SK-N-SH (cell line): Measurements from ENCODE around the gene FHOD3. TPM values are rescaled to one million over a fixed set of nuclear protein-coding genes. Genes with fewer than 3 reads are reported as not detected.

Experiments used
- CTCF ChIA-PET: fragments of 300-600, 350-600 bp; formaldehyde crosslinking; extraction: SDS; loops from one replicate; lab custom pipeline; 2021; lab: Yijun Ruan, JAX
- POLR2A ChIA-PET: fragments of 350-600 bp; sonication (Branson Sonifier 250); formaldehyde crosslinking; extraction: SDS; loops from one replicate; lab custom pipeline; 2020; ENCODE audit warnings: antibody characterized with exemption, inconsistent platforms; lab: Yijun Ruan, JAX
- DNase-seq: peaks from one replicate; pipeline ENCODE4 v3.0.0; 2012
- H2AFZ ChIP-seq: fragments of 200-600 bp; sonication (generic); 2 replicates; pipeline ENCODE4 v1.8.1; 2016; ENCODE audit warnings: antibody characterized with exemption, mild to moderate bottlenecking, low read depth
- H3F3A ChIP-seq: fragments of 200-600 bp; sonication (generic); replicated peaks from 2 replicates; pipeline ENCODE3; 2016; ENCODE audit warnings: antibody characterized with exemption, mild to moderate bottlenecking; ENCODE audit not compliant: insufficient read depth
- H3K27ac ChIP-seq, 2 experiments: fragments of 200-500 bp in 1 of 2; fragments of 200-600 bp in 1 of 2; sonication (Bioruptor generic) in 1 of 2; sonication (generic), shearing (Covaris generic) in 1 of 2; 2 replicates each; pipeline versions ENCODE4 v1.5.1 to v1.6.1; 2014 to 2016; ENCODE audit warnings: low read depth in 2 of 2, inconsistent platforms in 1 of 2, low read length in 1 of 2, mild to moderate bottlenecking in 1 of 2, mixed read lengths in 1 of 2
- H3K27me3 ChIP-seq: fragments of 200-600 bp; sonication (generic), shearing (Covaris generic); 2 replicates; pipeline ENCODE4 v1.6.1; 2016; ENCODE audit warnings: mixed run types; ENCODE audit not compliant: insufficient read depth
- H3K36me3 ChIP-seq, 2 experiments: fragments of 200-500 bp in 1 of 2; fragments of 200-600 bp in 1 of 2; sonication (Bioruptor generic) in 1 of 2; sonication (generic) in 1 of 2; replicated peaks in 1 of 2; 2 replicates each; pipeline versions ENCODE3 to v1.5.1; 2014 to 2016; ENCODE audit warnings: low read length in 1 of 2, mild to moderate bottlenecking in 1 of 2; ENCODE audit not compliant: insufficient read depth in 2 of 2, control insufficient read depth in 1 of 2
- H3K4me1 ChIP-seq, 2 experiments: fragments of 200-500 bp in 1 of 2; fragments of 200-600 bp in 1 of 2; sonication (Bioruptor generic) in 1 of 2; sonication (generic), shearing (Covaris generic) in 1 of 2; 2 replicates each; pipeline versions ENCODE4 v1.5.1 to v1.6.1; 2014 to 2016; ENCODE audit warnings: low read depth in 1 of 2, low read length in 1 of 2, mixed run types in 1 of 2; ENCODE audit not compliant: insufficient read depth in 2 of 2, control insufficient read depth in 1 of 2
- H3K4me2 ChIP-seq: fragments of 200-600 bp; sonication (generic), shearing (Covaris generic); 2 replicates; pipeline ENCODE4 v1.6.1; 2017; ENCODE audit warnings: mixed run types
- H3K4me3 ChIP-seq, 2 experiments: fragments of 200-500 bp in 1 of 2; fragments of 200-600 bp in 1 of 2; sonication (Bioruptor generic) in 1 of 2; sonication (generic), shearing (Covaris generic) in 1 of 2; 2 replicates each; pipeline versions ENCODE4 v1.5.1 to v1.8.1; 2014 to 2016; ENCODE audit warnings: low read depth in 2 of 2, inconsistent platforms in 1 of 2, low read length in 1 of 2, mild to moderate bottlenecking in 1 of 2, mixed read lengths in 1 of 2, moderate library complexity in 1 of 2
- H3K79me2 ChIP-seq: fragments of 200-600 bp; sonication (generic); 2 replicates; pipeline ENCODE4 v1.8.1; 2017; ENCODE audit warnings: mild to moderate bottlenecking; ENCODE audit not compliant: insufficient read depth
- H3K9ac ChIP-seq: fragments of 200-600 bp; sonication (generic); 2 replicates; pipeline ENCODE4 v1.6.1; 2017; ENCODE audit warnings: mixed run types
- H3K9me2 ChIP-seq: fragments of 200-600 bp; sonication (generic); 2 replicates; pipeline ENCODE4 v1.6.1; 2017; ENCODE audit warnings: mixed run types
- H3K9me3 ChIP-seq: fragments of 200-600 bp; sonication (generic); 2 replicates; pipeline ENCODE4 v1.6.1; 2017; ENCODE audit warnings: mixed run types, mild to moderate bottlenecking, moderate library complexity
- H4K20me1 ChIP-seq: fragments of 200-600 bp; sonication (generic); 2 replicates; pipeline ENCODE4 v1.6.1; 2017; ENCODE audit warnings: mild to moderate bottlenecking, mixed run types; ENCODE audit not compliant: insufficient read depth
- FOXM1 ChIP-seq: IDR thresholded peaks from 2 replicates; pipeline ENCODE4 v1.4.0; 2012; ENCODE audit warnings: low read depth, mild to moderate bottlenecking
- GABPA ChIP-seq: IDR thresholded peaks from 2 replicates; pipeline ENCODE4 v1.4.0; 2012; ENCODE audit warnings: low read depth, mild to moderate bottlenecking
- GATA2 ChIP-seq: sonication (generic); formaldehyde crosslinking; IDR thresholded peaks from 2 replicates; pipeline ENCODE4 v1.5.0; 2020; ENCODE audit warnings: mild to moderate bottlenecking, missing genetic modification reagents
- POLR2AphosphoS5 ChIP-seq: IDR thresholded peaks from 2 replicates; pipeline ENCODE4 v1.6.1; 2012; ENCODE audit warnings: low read depth, low read length
- RFX5 ChIP-seq: IDR thresholded peaks from 2 replicates; pipeline ENCODE4 v1.6.1; 2012; ENCODE audit warnings: mild to moderate bottlenecking, improper control_type of control experiment, low read length
- SMC3 ChIP-seq: IDR thresholded peaks from 2 replicates; pipeline ENCODE4 v1.6.1; 2012; ENCODE audit warnings: low read depth, low read length, improper control_type of control experiment
- TAF1 ChIP-seq: IDR thresholded peaks from 2 replicates; pipeline ENCODE4 v1.6.1; 2012; ENCODE audit warnings: low read depth, mild to moderate bottlenecking, low read length, moderate library complexity, borderline replicate concordance
- TEAD4 ChIP-seq: IDR thresholded peaks from 2 replicates; pipeline ENCODE4 v1.4.0; 2012; ENCODE audit warnings: mild to moderate bottlenecking, borderline replicate concordance; ENCODE audit not compliant: insufficient read depth
- WGBS: methylation state at CpG from one replicate; pipeline ENCODE4 v1.1.6; 2017; ENCODE audit warnings: low lambda C conversion rate; 5-methylcytosine and 5-hydroxymethylcytosine counted together
- polyA plus RNA-seq, 3 experiments: library from polyadenylated mRNA; depleted of rRNA; stranded (reverse); fragments of >200 nt; gene quantifications; 2 replicates each; pipeline ENCODE4 v1.2.3, GENCODE V29; 2012
- TF ChIP-seq, protein P1 (sequence below): fragments of 150-350 bp; IDR thresholded peaks from 2 replicates; pipeline ENCODE4 v1.6.1; 2017; ENCODE audit warnings: antibody characterized with exemption, low read length, low read depth, borderline replicate concordance
- TF ChIP-seq, protein P2 (sequence below): IDR thresholded peaks from 2 replicates; pipeline ENCODE4 v1.4.0; 2012; ENCODE audit warnings: low read depth
- TF ChIP-seq, protein P3 (sequence below): IDR thresholded peaks from 2 replicates; pipeline ENCODE4; 2012

The FHOD3 gene
- polyA plus RNA-seq, 1 of the 3 experiments (the other 2 are of a cell fraction) = 10.9 TPM

DNA sequence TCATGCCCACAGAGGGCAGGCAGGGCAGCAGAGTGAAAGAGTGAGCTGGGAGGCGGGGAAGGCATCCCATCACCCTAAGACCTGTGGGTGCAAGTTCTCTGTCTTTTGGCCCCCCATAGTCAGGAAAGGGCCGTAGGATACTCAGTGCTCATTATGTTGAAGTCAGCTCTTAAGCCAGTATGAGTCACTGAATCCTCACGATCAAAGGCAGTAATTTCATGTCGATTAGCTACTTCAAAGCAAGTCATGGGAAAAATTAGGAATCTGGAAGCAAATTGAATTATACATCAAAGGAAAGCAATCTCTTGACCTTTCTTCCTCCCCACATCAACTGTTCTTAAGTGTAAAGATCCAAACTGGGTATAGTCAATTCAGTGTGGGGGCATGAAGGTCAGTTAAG, 178.9 kb downstream of the FHOD3 start:
- Histone ChIP-seq H3F3A (no peaks in the 10 kb centered on the region), H3K79me2 (no peaks in the 10 kb centered on the region), H3K36me3 (no peaks in the 10 kb centered on the region), H3K9me2 (no peaks in the 10 kb centered on the region), H3K4me1 (no peaks in the 10 kb centered on the region; a peak in 1 of 4 replicates), H3K27me3 (no peaks in the 10 kb centered on the region), H4K20me1 (no peaks in the 10 kb centered on the region), H3K4me3 (no peak overlapping the region), H3K27ac (no peak overlapping the region), H3K4me2 (no peak overlapping the region), H2AFZ (no peak overlapping the region), H3K9ac (no peak overlapping the region), H3K9me3 (no peaks in the 10 kb centered on the region)
- DNase-seq = no peak
- TF ChIP-seq POLR2AphosphoS5 = no peak
- TF ChIP-seq TAF1 = no peak
- TF ChIP-seq, protein P1, sequence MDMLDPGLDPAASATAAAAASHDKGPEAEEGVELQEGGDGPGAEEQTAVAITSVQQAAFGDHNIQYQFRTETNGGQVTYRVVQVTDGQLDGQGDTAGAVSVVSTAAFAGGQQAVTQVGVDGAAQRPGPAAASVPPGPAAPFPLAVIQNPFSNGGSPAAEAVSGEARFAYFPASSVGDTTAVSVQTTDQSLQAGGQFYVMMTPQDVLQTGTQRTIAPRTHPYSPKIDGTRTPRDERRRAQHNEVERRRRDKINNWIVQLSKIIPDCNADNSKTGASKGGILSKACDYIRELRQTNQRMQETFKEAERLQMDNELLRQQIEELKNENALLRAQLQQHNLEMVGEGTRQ = no peak
- TF ChIP-seq, protein P2, sequence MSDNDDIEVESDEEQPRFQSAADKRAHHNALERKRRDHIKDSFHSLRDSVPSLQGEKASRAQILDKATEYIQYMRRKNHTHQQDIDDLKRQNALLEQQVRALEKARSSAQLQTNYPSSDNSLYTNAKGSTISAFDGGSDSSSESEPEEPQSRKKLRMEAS = no peak
- TF ChIP-seq GABPA = no peak
- no peak for TF ChIP-seq RFX5
- no peak for TF ChIP-seq SMC3
- TF ChIP-seq, protein P3, sequence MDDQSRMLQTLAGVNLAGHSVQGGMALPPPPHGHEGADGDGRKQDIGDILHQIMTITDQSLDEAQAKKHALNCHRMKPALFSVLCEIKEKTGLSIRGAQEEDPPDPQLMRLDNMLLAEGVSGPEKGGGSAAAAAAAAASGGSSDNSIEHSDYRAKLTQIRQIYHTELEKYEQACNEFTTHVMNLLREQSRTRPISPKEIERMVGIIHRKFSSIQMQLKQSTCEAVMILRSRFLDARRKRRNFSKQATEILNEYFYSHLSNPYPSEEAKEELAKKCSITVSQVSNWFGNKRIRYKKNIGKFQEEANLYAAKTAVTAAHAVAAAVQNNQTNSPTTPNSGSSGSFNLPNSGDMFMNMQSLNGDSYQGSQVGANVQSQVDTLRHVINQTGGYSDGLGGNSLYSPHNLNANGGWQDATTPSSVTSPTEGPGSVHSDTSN = no peak
- WGBS = 87% methylated on average over 4 of the region's 4 CpGs
- ChIA-PET POLR2A (interaction anchor here (0.6 kb wide), 1 partner anchor 246 kb away, joined by 3 read pairs; no protein-coding TSS in a partner anchor), CTCF (interaction anchor here (1.0 kb wide), 1 partner anchor 95 kb away, joined by 3 read pairs; no protein-coding TSS in a partner anchor)

DNA sequence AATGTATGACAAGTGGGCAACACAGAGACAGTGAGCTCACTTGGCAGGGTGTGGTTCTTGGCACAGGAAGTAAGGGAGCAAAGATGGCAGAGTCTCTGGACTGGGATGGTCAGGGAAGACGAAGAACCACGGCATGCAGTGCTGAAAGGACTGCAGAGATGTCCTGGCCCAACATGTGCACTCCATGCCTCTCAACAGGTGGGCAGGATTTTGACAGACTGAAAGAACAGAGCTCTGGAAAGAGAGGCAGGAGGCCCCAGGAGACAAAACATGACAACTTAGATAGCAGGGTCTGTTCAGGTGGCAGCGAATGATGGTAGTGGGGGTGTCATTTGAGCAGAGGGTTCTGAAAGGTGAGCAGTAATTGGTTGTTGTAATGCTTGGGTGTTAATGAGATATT, 180.3 kb downstream of the FHOD3 start:
- DNase-seq = no peak

More for the DNA sequence above, 180.3 kb downstream of the FHOD3 start:
- Histone ChIP-seq H2AFZ (no peak overlapping the region), H3K4me1 (peaks cover 0 to 3% of the 10 kb centered on the region in 2 experiments; a peak in 1 of 4 replicates), H3F3A (no peaks in the 10 kb centered on the region), H3K27ac (no peak overlapping the region), H3K36me3 (no peaks in the 10 kb centered on the region), H3K4me3 (no peak overlapping the region), H3K9ac (no peak overlapping the region), H3K27me3 (no peaks in the 10 kb centered on the region), H4K20me1 (no peaks in the 10 kb centered on the region), H3K9me2 (no peaks in the 10 kb centered on the region), H3K4me2 (no peak overlapping the region), H3K79me2 (no peaks in the 10 kb centered on the region), H3K9me3 (no peaks in the 10 kb centered on the region)
- TF ChIP-seq GABPA = no peak
- no peak for TF ChIP-seq TEAD4
- TF ChIP-seq GATA2 = no peak
- no peak for TF ChIP-seq FOXM1
- WGBS = 52% methylated on average over 3 of the region's 3 CpGs
- CTCF ChIA-PET = no interaction called here
- POLR2A ChIA-PET = no interaction called here
